DND-41 (cell line): Measurements from ENCODE around the gene SDK2.

ENCODE experiments used
- CTCF ChIP-seq: IDR thresholded peaks from 2 replicates; pipeline ENCODE4 v1.5.1; 2012; ENCODE audit warnings: borderline replicate concordance, low read length, moderate library complexity, mild to moderate bottlenecking; ENCODE audit not compliant: poor library complexity, severe bottlenecking; ENCODE audit errors: extremely low read depth
- EZH2 ChIP-seq: IDR thresholded peaks from 3 replicates; pipeline ENCODE4 v1.6.1; 2012; ENCODE audit warnings: borderline replicate concordance, low read depth, mild to moderate bottlenecking, moderate library complexity, low read length, inconsistent platforms; ENCODE audit not compliant: severe bottlenecking

DNA sequence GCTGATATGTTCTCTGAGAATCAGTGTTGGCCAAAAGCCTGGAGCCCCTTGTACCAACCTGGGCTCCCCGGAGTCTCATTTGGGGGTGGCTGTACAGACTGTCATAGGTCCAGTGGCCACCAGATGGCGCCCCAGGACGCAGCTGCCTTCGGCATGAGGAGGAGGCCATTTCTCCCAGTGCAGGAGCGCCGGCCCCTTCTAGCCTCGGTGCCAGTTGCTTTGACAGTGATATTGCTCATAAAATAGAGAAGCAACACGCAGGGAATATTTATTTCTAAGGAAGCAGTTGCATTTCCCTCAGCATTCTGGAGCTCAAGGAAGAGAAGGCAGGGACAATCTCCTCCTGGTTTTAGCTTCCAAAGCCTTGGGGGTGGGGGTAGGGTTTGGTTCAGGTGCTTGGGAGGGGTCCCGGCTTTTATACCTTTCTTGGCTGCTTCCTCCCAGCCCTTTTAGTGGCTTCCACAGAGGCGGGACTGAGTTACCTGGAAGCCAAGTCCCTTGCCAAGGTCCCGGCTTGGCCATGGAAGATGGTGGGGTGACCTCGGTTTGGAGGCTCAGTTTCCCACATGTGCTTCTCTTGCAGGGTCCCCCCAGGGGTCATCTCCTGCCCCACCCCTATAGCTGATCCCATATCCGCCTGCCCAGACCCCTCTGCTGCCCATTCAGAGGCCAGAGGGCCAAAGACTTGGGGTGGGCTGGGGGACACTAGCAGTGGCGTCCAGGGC lies 214.6 kb downstream of the SDK2 start:
- TF ChIP-seq CTCF, result peak; percentile 94
- no peak for TF ChIP-seq EZH2
